Measurements from ENCODE around the gene TMEM258.

- TF ChIP-seq CTCF (IDR thresholded peaks at IDR 0.05) (no peak), POLR2A (IDR thresholded peaks at IDR 0.05) (no peak)
Observed at GRCh38 chr11:61779666-61780525, 12.5 kb downstream of the TMEM258 start.
